GM21619 (cell line): ENCODE data around the gene SERPINA4.
"Not testable (repeated sequence)": the region's sequence is repeated elsewhere in the genome, so short reads cannot be mapped to it uniquely, and the experiment has no call there.

Experiments
- ATAC-seq: cut with Tn5 transposase; IDR thresholded peaks from one replicate; pipeline ENCODE4 v1.9.1; 2021; ENCODE audit not compliant: unreplicated experiment

SERPINA4 gene

GRCh38 chr14:94588311-94588710, 27.1 kb downstream of the SERPINA4 start:
- ATAC-seq, result no peak

GRCh38 chr14:94591073-94591472, 29.8 kb downstream of the SERPINA4 start:
- no peak for ATAC-seq

- no peak for ATAC-seq
Observed at GRCh38 chr14:94591871-94592270, 30.6 kb downstream of the SERPINA4 start.

GRCh38 chr14:94592457-94592856, 31.2 kb downstream of the SERPINA4 start:
- ATAC-seq, result no peak

GRCh38 chr14:94593376-94593748, 32.1 kb downstream of the SERPINA4 start:
- ATAC-seq, result no peak

- no peak for ATAC-seq
Observed at GRCh38 chr14:94593749-94594431, 32.6 kb downstream of the SERPINA4 start.

- ATAC-seq, result no peak
Observed at GRCh38 chr14:94594441-94594840, 33.2 kb downstream of the SERPINA4 start.

GRCh38 chr14:94595912-94596311, 34.7 kb downstream of the SERPINA4 start:
- no peak for ATAC-seq

GRCh38 chr14:94596361-94596760, 35.1 kb downstream of the SERPINA4 start:
- no peak for ATAC-seq

- ATAC-seq, result no peak
Observed at GRCh38 chr14:94597788-94598187, 36.5 kb downstream of the SERPINA4 start.

- ATAC-seq, result no peak
Observed at GRCh38 chr14:94598506-94598815, 37.2 kb downstream of the SERPINA4 start.

- ATAC-seq, result no peak
Observed at GRCh38 chr14:94598816-94599655, 37.8 kb downstream of the SERPINA4 start.

- ATAC-seq, result no peak
Observed at GRCh38 chr14:94599656-94600004, 38.4 kb downstream of the SERPINA4 start.

- ATAC-seq, result no peak
Observed at GRCh38 chr14:94600148-94600545, 38.9 kb downstream of the SERPINA4 start.

GRCh38 chr14:94601884-94602391, 40.7 kb downstream of the SERPINA4 start:
- no peak for ATAC-seq

GRCh38 chr14:94602722-94603121, 41.5 kb downstream of the SERPINA4 start:
- no peak for ATAC-seq

- ATAC-seq, result no peak
Observed at GRCh38 chr14:94605361-94605760, 44.1 kb downstream of the SERPINA4 start.

- not testable (repeated sequence) for ATAC-seq
Observed at GRCh38 chr14:94608966-94609365, 47.7 kb downstream of the SERPINA4 start.

- ATAC-seq, result no peak
Observed at GRCh38 chr14:94611179-94611578, 49.9 kb downstream of the SERPINA4 start.

GRCh38 chr14:94612174-94612573, 50.9 kb downstream of the SERPINA4 start, which contains the start of gene SERPINA3:
Gene SERPINA3 (plus strand): TSS chr14:94612391. CDS start chr14:94614442, 2,051 bp downstream.
- no peak for ATAC-seq

GRCh38 chr14:94612580-94613554, 51.6 kb downstream of the SERPINA4 start:
- no peak for ATAC-seq
